Common myeloid progenitor, CD34-positive (primary cell): ENCODE measurements around the gene TBC1D1.

Experiments
- CTCF ChIA-PET: fragments of 350-600 bp; sonication (Branson Sonifier 250); formaldehyde crosslinking; loops from one replicate; lab custom pipeline; 2021; ENCODE audit warnings: antibody characterized with exemption; lab: Charles Lee
- POLR2A ChIA-PET: fragments of 350-600 bp; sonication (Branson Sonifier 250); formaldehyde crosslinking; loops from one replicate; lab custom pipeline; 2021; ENCODE audit warnings: antibody characterized with exemption; lab: Charles Lee
- DNase-seq, 3 donors: peaks; one replicate each; pipeline versions ENCODE4 v3.0.0 to v3.0.0-alpha.2; 2013
- H3K27ac ChIP-seq, 2 experiments: 1 replicate in 1 of 2; 2 replicates in 1 of 2; pipeline ENCODE4 v1.7.0; 2013; ENCODE audit warnings: inconsistent platforms in 2 of 2, low read length in 2 of 2, mild to moderate bottlenecking in 2 of 2, low read depth in 1 of 2, moderate library complexity in 1 of 2; ENCODE audit not compliant: severe bottlenecking in 2 of 2, insufficient read depth in 1 of 2, poor library complexity in 1 of 2
- H3K27me3 ChIP-seq, 5 experiments: replicated peaks in 2 of 5; 1 replicate in 3 of 5; 2 replicates in 2 of 5; pipeline versions ENCODE4 v1.6.1 to v1.7.0; 2013; ENCODE audit warnings: low read length in 4 of 5, mild to moderate bottlenecking in 2 of 5, moderate library complexity in 2 of 5, inconsistent platforms in 1 of 5; ENCODE audit not compliant: insufficient read depth in 5 of 5, control insufficient read depth in 4 of 5
- H3K36me3 ChIP-seq, 4 experiments: 1 replicate in 2 of 4; 2 replicates in 2 of 4; pipeline versions ENCODE4 v1.6.1 to v1.7.0; 2013; ENCODE audit warnings: low read length in 3 of 4, control low read depth in 1 of 4, mild to moderate bottlenecking in 1 of 4; ENCODE audit not compliant: control insufficient read depth in 4 of 4, insufficient read depth in 4 of 4
- H3K4me1 ChIP-seq, 4 experiments: 1 replicate in 3 of 4; 2 replicates in 1 of 4; pipeline versions ENCODE4 v1.6.1 to v1.7.1; 2013; ENCODE audit warnings: low read length in 3 of 4, mild to moderate bottlenecking in 3 of 4, control low read depth in 1 of 4, inconsistent platforms in 1 of 4, moderate library complexity in 1 of 4; ENCODE audit not compliant: control insufficient read depth in 4 of 4, insufficient read depth in 4 of 4; ENCODE audit errors: control extremely low read depth in 1 of 4
- H3K4me3 ChIP-seq, 7 experiments: 1 replicate in 4 of 7; 2 replicates in 3 of 7; pipeline versions ENCODE4 v1.5.1 to v1.7.0; 2013; ENCODE audit warnings: mild to moderate bottlenecking in 7 of 7, low read length in 6 of 7, moderate library complexity in 6 of 7, inconsistent platforms in 2 of 7, low read depth in 2 of 7, control low read depth in 1 of 7; ENCODE audit not compliant: insufficient read depth in 4 of 7, control insufficient read depth in 1 of 7; ENCODE audit errors: extremely low read depth in 1 of 7
- H3K9me3 ChIP-seq, 5 experiments: 1 replicate in 4 of 5; 2 replicates in 1 of 5; pipeline versions ENCODE4 v1.6.1 to v1.7.1; 2013; ENCODE audit warnings: low read length in 4 of 5, mild to moderate bottlenecking in 2 of 5, inconsistent platforms in 1 of 5, low read depth in 1 of 5, moderate library complexity in 1 of 5; ENCODE audit not compliant: control insufficient read depth in 4 of 5, insufficient read depth in 2 of 5; ENCODE audit errors: control extremely low read depth in 1 of 5
- WGBS: methylation state at CpG from one replicate; pipeline ENCODE4 v1.1.5; 2013; ENCODE audit not compliant: insufficient coverage; 5-methylcytosine and 5-hydroxymethylcytosine counted together

The TBC1D1 gene

GRCh38 chr4:37872310-37872988 lies 18.4 kb upstream of the TBC1D1 start:
- peak in 1 of 3 donors; percentile 23 for DNase-seq
- Histone ChIP-seq H3K4me1 (peaks cover 0 to 5% (median 1%) of the 10 kb centered on the region in 4 experiments), H3K9me3 (no peaks in the 10 kb centered on the region), H3K27ac (no peak overlapping the region), H3K36me3 (peaks cover 0 to 4% (median 2%) of the 10 kb centered on the region in 4 experiments), H3K4me3 (no peak overlapping the region), H3K27me3 (no peaks in the 10 kb centered on the region)
- ChIA-PET POLR2A (interaction anchor here (0.7 kb wide), 1 partner anchor 120 kb away, joined by 3 read pairs; no protein-coding TSS in a partner anchor), CTCF (interaction anchor here (0.6 to 0.8 kb wide), 2 partner anchors 17 to 24 kb away, joined by 3 to 4 read pairs; no protein-coding TSS in a partner anchor)
- WGBS, result no CpG with 5 or more reads among the region's 1 CpG

- POLR2A ChIA-PET, result no interaction called here
- no CpG with 5 or more reads among the region's 1 CpG for WGBS
- CTCF ChIA-PET, result interaction anchor here (2.0 kb wide), 1 partner anchor 12 kb away, joined by 5 read pairs; no protein-coding TSS in a partner anchor
- no peak overlapping the region for H3K27ac ChIP-seq
- H3K4me3 ChIP-seq, result no peak overlapping the region
- no peaks in the 10 kb centered on the region for H3K9me3 ChIP-seq
- peaks cover 0 to 5% (median 1%) of the 10 kb centered on the region in 4 experiments for H3K4me1 ChIP-seq
- DNase-seq, result no peak
- peaks cover 0 to 4% (median 0%) of the 10 kb centered on the region in 4 experiments for H3K36me3 ChIP-seq
- no peaks in the 10 kb centered on the region for H3K27me3 ChIP-seq
Measured at GRCh38 chr4:37873386-37873785, 17.5 kb upstream of the TBC1D1 start.

GRCh38 chr4:37876156-37876555 lies 14.7 kb upstream of the TBC1D1 start:
- Histone ChIP-seq H3K9me3 (no peaks in the 10 kb centered on the region), H3K4me3 (no peak overlapping the region), H3K27ac (no peak overlapping the region), H3K36me3 (no peaks in the 10 kb centered on the region), H3K27me3 (no peaks in the 10 kb centered on the region), H3K4me1 (peaks cover 0 to 5% (median 2%) of the 10 kb centered on the region in 4 experiments)
- WGBS, result 100% methylated on average over 1 of the region's 2 CpGs
- CTCF ChIA-PET, result interaction anchor here (6.0 kb wide), 1 partner anchor 13 kb away, joined by 33 read pairs; the partner anchor contains the start of gene TBC1D1
- POLR2A ChIA-PET, result no interaction called here
- DNase-seq, result no peak

GRCh38 chr4:37879365-37879764 lies 11.5 kb upstream of the TBC1D1 start:
- Histone ChIP-seq H3K4me1 (peaks cover 0 to 2% (median 0%) of the 10 kb centered on the region in 4 experiments), H3K36me3 (no peaks in the 10 kb centered on the region), H3K4me3 (no peak overlapping the region), H3K27me3 (no peaks in the 10 kb centered on the region), H3K9me3 (no peaks in the 10 kb centered on the region), H3K27ac (no peak overlapping the region)
- ChIA-PET POLR2A (interaction anchor here (0.6 kb wide), 1 partner anchor 39 kb away, joined by 3 read pairs; no protein-coding TSS in a partner anchor), CTCF (interaction anchor here (1.3 to 6.0 kb wide), 2 partner anchors 10 to 41 kb away, joined by 3 to 33 read pairs; partner anchors contain the start of gene TBC1D1)
- peak in 2 of 3 donors; percentile 24 to 38 for DNase-seq
- 94% methylated on average over 4 of the region's 8 CpGs for WGBS

- WGBS, result no CpG with 5 or more reads among the region's 5 CpGs
- Histone ChIP-seq H3K4me3 (no peak overlapping the region), H3K4me1 (peaks cover 0 to 5% (median 0%) of the 10 kb centered on the region in 4 experiments), H3K27ac (no peak overlapping the region), H3K27me3 (no peaks in the 10 kb centered on the region), H3K36me3 (no peaks in the 10 kb centered on the region), H3K9me3 (no peaks in the 10 kb centered on the region)
- CTCF ChIA-PET, result no interaction called here
- no peak for DNase-seq
- POLR2A ChIA-PET, result no interaction called here
Measured at GRCh38 chr4:37881811-37882210, 9.1 kb upstream of the TBC1D1 start.

- ChIA-PET CTCF (interaction anchor here (1.1 kb wide), 1 partner anchor 69 kb away, joined by 3 read pairs; no protein-coding TSS in a partner anchor), POLR2A (no interaction called here)
- no peaks in the 10 kb centered on the region for H3K9me3 ChIP-seq
- no peaks in the 10 kb centered on the region for H3K27me3 ChIP-seq
- 75% methylated on average over 2 of the region's 4 CpGs for WGBS
- DNase-seq, result no peak
- peaks cover 0 to 5% (median 0%) of the 10 kb centered on the region in 4 experiments for H3K4me1 ChIP-seq
- H3K36me3 ChIP-seq, result no peaks in the 10 kb centered on the region
- no peak overlapping the region for H3K27ac ChIP-seq
- H3K4me3 ChIP-seq, result no peak overlapping the region
Measured at GRCh38 chr4:37882665-37883296, 8.1 kb upstream of the TBC1D1 start.
